Stimulated activated CD8-positive, alpha-beta memory T cell treated with anti-CD3 and anti-CD28 coated beads, Interleukin-12 subunit alpha, Interleukin-12 subunit beta, amount 100 ng/mL, for 4 hours (primary cell): Measurements from ENCODE around the gene IBSP.

ENCODE experiments used
- DNase-seq: peaks from one replicate; pipeline ENCODE4 v3.0.0-alpha.2; 2020; ENCODE audit warnings: low read depth

The IBSP gene

DNA sequence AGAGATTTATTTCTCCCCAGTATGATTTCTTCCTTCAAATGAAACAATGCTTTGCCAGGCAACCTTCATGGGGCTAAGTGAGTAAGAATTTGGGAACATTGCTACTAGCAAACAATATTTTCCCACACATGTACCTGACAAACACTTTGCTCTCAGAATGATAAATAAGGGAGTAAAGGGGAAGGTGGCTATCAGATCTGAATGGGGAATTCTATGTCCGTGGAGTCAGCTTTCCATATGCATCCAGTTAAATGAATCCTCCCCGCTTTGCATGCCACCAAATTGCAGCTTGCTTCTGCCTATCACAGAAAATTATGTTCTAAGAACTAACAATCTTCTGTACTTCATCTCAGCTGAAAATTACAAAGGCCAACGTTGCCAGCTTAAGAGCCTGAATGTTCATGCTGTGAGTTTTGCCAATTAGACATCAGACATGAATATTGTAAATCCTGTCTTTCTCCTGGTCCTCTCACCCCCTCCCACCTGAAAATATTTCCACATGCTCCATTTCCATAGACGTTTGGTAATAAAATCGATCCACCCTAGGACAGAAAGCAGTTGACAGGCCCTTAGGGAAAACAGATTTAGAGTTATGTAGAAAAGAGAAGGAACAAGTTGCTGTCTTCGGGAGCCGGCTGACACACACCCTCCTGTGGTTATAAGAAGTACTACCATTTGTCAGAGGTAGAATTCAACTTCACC lies 39.7 kb downstream of the IBSP start:
- no peak for DNase-seq

GRCh38 chr4:87839592-87839946 lies 40.2 kb downstream of the IBSP start:
- DNase-seq: no peak

- DNase-seq: no peak
Observed at GRCh38 chr4:87840149-87840548, 40.8 kb downstream of the IBSP start.

- DNase-seq: no peak
Observed at GRCh38 chr4:87843936-87844335, 44.6 kb downstream of the IBSP start.

GRCh38 chr4:87844452-87844851 lies 45.1 kb downstream of the IBSP start:
- no peak for DNase-seq

DNA sequence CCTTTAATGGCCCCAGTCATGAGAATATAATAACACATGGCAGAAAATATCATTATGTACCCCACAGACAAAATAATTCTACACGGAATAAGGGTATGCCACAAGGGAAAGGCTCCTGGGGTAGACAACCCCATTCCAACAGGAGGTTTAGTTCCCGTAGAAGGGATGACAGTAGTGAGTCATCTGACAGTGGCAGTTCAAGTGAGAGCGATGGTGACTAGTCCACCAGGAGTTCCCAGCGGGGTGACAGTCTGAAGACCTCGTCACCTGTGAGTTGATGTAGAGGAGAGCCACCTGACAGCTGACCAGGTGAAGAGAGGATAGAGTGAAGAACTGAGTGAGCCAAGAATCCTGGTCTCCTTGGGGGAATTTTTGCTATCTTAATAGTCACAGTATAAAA lies 46.9 kb downstream of the IBSP start:
- no peak for DNase-seq

DNA sequence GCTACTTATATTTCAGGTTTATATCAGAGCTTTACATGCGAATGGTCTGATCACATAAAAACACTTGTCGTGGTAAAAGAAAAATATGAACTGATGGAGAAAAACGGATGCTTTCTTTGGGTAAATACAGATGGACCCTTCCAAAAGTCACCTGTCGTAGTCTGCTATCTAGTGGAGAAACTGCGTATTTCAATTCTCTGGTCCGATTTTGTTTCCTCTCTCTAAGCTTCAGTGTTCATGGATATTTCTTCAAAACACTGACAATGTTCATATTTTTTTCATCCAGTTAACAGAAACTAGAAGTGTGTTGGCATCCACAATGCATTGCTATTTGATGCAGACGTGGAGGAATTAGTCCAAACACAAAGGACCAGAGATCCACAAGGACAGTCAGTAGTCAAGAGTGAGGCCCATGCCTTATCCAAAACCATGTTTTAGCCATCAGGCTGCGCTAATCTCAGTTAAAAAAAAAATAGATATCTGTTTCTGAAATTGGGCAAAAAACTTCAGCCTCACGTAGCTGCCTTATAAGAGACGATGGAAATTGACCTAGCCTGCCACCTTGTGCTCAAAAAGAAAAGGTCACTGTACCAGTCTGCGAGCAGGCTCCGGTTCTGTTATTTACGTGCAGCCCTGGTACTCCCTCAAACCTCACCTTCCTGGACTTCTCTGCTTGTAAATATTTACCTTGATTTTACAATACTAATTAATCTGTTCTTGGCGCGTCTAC lies 49.4 kb downstream of the IBSP start:
- DNase-seq: no peak

GRCh38 chr4:87849612-87850011 lies 50.3 kb downstream of the IBSP start:
- DNase-seq: no peak

GRCh38 chr4:87851332-87851731 lies 52.0 kb downstream of the IBSP start:
- DNase-seq: no peak

DNA sequence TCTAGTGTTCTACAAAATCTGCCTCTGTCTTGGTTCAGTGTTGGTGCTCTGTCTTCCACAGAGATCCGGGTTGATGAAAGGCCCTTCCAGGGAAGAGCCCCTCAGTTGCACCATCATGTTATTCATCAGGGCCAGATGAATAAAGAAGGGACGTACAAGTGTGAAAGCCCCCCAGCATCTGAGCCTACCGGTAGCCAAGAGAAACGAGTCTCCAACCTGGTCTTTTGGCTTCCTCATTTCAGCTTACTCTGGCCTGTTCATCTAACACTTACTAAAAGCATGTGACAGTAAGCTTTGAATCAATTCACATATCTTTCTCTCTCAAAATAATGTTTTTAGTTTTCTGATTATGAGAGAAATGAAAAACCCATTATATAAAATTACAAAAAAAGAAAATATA lies 52.6 kb downstream of the IBSP start:
- DNase-seq: no peak

DNA sequence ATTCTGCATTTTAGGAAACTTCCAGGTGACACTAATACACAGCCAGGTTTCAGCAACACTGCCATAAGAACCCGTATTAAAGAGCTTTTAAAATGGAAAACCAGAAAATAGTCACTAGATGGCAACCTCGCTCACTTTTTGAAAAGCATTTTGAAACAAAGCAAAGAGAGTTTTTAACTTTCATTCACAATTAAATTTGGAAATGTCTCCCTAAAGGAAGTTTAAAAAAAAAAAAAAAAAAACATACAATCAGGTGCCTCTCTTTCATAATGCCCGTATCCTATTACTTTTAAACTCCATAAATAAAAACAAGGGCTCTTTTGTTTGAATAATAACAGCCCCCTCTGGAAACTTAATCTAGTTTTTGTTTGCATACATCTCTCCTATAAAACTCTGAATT lies 53.8 kb downstream of the IBSP start:
- no peak for DNase-seq

DNA sequence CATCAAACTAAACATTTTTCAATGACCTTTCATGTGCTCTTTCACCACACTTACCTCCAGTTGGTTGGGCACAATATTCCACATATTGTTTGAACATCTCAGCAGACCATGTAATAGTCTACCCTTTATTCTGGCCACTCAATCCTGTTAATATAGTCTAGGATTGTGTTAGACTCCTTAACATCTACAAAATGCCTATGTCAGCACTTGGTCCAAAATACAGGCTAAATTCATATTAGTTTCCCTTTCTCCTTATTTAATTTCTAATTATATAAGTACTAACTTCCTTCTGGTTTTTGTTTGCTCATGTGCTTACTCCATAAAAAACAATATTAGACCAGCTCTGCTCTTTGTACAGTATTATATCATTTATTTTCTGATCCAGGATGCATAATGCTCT lies 54.5 kb downstream of the IBSP start:
- DNase-seq: no peak

- DNase-seq: no peak
Observed at GRCh38 chr4:87855559-87855958, 56.2 kb downstream of the IBSP start.

DNA sequence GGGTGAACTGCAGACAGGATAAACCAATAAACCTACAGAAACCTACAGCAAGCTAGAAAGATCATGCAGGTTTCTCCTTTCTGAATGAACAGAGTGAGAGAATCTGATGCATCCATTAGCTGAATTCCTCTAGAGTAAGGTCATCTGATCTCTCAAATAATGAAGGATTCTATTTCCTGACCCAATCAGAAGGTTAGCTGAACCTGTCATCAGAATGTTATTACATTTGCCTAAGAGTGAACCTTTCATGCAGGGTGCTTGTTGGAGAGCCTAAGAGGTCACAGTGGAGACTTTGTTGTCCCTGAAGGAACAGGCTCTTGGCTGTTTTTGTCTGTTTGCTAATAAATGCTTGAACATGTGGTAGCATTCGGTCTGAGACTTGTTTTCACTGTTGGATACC lies 57.5 kb downstream of the IBSP start:
- DNase-seq: no peak

DNA sequence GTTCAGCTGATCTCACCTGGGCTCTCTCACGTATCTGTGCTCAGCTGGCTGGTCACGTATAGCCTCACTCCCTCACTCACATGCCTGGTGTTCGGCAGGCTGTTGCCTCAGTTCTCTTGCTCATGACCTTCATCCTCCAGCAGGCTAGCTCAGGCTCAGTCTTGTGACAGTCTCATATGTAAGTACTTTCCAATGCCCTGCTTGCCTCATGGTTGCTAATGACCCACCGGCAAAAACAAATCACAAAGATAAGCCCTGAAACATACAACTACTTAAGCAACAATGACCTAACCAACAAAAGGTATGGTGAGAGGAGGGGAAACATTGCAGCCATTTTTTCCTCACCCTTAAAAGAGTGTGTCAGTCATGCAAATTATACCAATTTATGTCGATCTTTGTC lies 58.4 kb downstream of the IBSP start:
- no peak for DNase-seq
